Measurements from ENCODE around the gene SH3RF3.

- TF ChIP-seq RORB (CRISPR knock-in tag; IDR thresholded peaks at IDR 0.05) (no peak), NR2C2 (CRISPR knock-in tag; IDR thresholded peaks at IDR 0.05) (no peak), FOXP4 (CRISPR knock-in tag; IDR thresholded peaks at IDR 0.05) (no peak)
- TF ChIP-seq, protein P1, sequence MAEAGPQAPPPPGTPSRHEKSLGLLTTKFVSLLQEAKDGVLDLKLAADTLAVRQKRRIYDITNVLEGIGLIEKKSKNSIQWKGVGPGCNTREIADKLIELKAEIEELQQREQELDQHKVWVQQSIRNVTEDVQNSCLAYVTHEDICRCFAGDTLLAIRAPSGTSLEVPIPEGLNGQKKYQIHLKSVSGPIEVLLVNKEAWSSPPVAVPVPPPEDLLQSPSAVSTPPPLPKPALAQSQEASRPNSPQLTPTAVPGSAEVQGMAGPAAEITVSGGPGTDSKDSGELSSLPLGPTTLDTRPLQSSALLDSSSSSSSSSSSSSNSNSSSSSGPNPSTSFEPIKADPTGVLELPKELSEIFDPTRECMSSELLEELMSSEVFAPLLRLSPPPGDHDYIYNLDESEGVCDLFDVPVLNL (CRISPR knock-in tag; IDR thresholded peaks at IDR 0.05; ENCODE audit: borderline replicate concordance, low read depth) = no peak
- TF ChIP-seq, protein P2, sequence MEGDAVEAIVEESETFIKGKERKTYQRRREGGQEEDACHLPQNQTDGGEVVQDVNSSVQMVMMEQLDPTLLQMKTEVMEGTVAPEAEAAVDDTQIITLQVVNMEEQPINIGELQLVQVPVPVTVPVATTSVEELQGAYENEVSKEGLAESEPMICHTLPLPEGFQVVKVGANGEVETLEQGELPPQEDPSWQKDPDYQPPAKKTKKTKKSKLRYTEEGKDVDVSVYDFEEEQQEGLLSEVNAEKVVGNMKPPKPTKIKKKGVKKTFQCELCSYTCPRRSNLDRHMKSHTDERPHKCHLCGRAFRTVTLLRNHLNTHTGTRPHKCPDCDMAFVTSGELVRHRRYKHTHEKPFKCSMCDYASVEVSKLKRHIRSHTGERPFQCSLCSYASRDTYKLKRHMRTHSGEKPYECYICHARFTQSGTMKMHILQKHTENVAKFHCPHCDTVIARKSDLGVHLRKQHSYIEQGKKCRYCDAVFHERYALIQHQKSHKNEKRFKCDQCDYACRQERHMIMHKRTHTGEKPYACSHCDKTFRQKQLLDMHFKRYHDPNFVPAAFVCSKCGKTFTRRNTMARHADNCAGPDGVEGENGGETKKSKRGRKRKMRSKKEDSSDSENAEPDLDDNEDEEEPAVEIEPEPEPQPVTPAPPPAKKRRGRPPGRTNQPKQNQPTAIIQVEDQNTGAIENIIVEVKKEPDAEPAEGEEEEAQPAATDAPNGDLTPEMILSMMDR (IDR thresholded peaks at IDR 0.05) = no peak
- TF ChIP-seq, protein P3, sequence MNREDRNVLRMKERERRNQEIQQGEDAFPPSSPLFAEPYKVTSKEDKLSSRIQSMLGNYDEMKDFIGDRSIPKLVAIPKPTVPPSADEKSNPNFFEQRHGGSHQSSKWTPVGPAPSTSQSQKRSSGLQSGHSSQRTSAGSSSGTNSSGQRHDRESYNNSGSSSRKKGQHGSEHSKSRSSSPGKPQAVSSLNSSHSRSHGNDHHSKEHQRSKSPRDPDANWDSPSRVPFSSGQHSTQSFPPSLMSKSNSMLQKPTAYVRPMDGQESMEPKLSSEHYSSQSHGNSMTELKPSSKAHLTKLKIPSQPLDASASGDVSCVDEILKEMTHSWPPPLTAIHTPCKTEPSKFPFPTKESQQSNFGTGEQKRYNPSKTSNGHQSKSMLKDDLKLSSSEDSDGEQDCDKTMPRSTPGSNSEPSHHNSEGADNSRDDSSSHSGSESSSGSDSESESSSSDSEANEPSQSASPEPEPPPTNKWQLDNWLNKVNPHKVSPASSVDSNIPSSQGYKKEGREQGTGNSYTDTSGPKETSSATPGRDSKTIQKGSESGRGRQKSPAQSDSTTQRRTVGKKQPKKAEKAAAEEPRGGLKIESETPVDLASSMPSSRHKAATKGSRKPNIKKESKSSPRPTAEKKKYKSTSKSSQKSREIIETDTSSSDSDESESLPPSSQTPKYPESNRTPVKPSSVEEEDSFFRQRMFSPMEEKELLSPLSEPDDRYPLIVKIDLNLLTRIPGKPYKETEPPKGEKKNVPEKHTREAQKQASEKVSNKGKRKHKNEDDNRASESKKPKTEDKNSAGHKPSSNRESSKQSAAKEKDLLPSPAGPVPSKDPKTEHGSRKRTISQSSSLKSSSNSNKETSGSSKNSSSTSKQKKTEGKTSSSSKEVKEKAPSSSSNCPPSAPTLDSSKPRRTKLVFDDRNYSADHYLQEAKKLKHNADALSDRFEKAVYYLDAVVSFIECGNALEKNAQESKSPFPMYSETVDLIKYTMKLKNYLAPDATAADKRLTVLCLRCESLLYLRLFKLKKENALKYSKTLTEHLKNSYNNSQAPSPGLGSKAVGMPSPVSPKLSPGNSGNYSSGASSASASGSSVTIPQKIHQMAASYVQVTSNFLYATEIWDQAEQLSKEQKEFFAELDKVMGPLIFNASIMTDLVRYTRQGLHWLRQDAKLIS (CRISPR knock-in tag; IDR thresholded peaks at IDR 0.05; ENCODE audit: borderline replicate concordance) = no peak
These were observed 72.7 kb downstream of the SH3RF3 start for GRCh38 chr2:109201465-109202327.

All from WTC11 (cell line).